Measurements from ENCODE around the gene TMEM51.

- TF ChIP-seq, protein P1, sequence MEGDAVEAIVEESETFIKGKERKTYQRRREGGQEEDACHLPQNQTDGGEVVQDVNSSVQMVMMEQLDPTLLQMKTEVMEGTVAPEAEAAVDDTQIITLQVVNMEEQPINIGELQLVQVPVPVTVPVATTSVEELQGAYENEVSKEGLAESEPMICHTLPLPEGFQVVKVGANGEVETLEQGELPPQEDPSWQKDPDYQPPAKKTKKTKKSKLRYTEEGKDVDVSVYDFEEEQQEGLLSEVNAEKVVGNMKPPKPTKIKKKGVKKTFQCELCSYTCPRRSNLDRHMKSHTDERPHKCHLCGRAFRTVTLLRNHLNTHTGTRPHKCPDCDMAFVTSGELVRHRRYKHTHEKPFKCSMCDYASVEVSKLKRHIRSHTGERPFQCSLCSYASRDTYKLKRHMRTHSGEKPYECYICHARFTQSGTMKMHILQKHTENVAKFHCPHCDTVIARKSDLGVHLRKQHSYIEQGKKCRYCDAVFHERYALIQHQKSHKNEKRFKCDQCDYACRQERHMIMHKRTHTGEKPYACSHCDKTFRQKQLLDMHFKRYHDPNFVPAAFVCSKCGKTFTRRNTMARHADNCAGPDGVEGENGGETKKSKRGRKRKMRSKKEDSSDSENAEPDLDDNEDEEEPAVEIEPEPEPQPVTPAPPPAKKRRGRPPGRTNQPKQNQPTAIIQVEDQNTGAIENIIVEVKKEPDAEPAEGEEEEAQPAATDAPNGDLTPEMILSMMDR (IDR thresholded peaks at IDR 0.05) = no peak
- no peak for TF ChIP-seq POLR2AphosphoS5 (IDR thresholded peaks at IDR 0.05; ENCODE audit: insufficient read depth in 1 of 2, low read depth in 1 of 2)
- no peak for TF ChIP-seq POLR2A (IDR thresholded peaks at IDR 0.05)
Observed at GRCh38 chr1:15170071-15170470, 16.5 kb downstream of the TMEM51 start.
